Measurements from ENCODE around the gene TRIM16.
"Not testable (repeated sequence)": the region's sequence is repeated elsewhere in the genome, so short reads cannot be mapped to it uniquely, and the experiment has no call there.

TRIM16 gene

GRCh38 chr17:15683824-15684478 is at the start of gene TRIM16:
TRIM16 (minus strand) TSS chr17:15684311; CDS start chr17:15651609, 32,702 bp downstream.
- peak; percentile 61 for DNase-seq (ENCODE audit: low read depth)

DNA sequence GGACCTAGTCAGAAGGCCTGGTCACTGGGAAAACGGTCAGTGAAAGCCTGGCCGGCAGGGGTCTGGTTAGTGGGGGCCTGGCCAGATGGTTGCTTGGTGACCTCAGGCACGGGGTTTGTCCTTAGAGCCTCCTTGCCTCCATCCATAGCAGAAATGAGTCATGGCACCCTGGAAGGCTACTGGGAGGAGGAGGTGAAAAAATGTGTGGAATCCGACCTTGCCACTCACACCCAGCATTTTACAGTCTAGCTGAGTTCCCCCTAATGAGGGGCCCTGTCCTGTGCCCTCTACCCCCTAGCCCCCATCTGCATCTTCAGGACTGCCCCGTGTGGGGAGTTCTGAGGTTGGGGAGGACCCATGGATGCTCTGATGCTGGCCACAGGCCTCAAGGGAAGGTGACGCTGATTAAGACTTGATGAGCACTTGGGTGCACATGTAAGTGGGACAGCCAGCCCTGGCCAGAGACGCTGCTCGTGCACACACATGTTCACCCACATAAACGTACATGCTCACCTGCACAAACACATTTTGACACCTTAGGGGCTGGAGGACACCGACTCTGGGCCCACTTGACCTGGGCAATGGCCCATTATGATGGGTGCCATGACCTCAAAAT is 49.2 kb upstream of the TRIM16 start:
- DNase-seq (ENCODE audit: low read depth), result not testable (repeated sequence)

DNA sequence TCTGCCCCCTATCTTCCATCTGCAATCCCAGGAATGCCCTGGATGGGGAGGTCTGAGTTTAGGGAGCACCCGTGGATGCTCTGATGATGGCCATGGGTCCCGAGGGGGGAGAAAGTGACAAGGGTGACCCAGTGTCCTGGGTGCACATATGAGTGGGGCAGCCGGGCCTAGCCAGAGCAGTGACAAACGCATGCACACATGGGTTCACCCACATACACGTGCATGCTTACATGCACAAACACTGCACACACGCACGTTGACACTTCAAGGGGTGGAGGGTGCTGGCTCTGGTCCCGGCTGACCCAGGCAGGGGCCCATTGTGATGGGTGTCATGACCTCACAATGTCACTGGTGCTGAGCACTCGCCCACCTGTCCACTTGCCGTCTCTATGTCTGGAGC is 47.8 kb upstream of the TRIM16 start, which contains the start of gene TBC1D26:
Gene TBC1D26, plus strand, starts transcription at position 384 of the 400 bp plus-strand sequence. CDS start 3,066 bp downstream, outside the sequence.
- DNase-seq (ENCODE audit: low read depth), result not testable (repeated sequence)

- DNase-seq (ENCODE audit: low read depth), result not testable (repeated sequence)
These were observed 46.4 kb upstream of the TRIM16 start for GRCh38 chr17:15730535-15730934.

DNA sequence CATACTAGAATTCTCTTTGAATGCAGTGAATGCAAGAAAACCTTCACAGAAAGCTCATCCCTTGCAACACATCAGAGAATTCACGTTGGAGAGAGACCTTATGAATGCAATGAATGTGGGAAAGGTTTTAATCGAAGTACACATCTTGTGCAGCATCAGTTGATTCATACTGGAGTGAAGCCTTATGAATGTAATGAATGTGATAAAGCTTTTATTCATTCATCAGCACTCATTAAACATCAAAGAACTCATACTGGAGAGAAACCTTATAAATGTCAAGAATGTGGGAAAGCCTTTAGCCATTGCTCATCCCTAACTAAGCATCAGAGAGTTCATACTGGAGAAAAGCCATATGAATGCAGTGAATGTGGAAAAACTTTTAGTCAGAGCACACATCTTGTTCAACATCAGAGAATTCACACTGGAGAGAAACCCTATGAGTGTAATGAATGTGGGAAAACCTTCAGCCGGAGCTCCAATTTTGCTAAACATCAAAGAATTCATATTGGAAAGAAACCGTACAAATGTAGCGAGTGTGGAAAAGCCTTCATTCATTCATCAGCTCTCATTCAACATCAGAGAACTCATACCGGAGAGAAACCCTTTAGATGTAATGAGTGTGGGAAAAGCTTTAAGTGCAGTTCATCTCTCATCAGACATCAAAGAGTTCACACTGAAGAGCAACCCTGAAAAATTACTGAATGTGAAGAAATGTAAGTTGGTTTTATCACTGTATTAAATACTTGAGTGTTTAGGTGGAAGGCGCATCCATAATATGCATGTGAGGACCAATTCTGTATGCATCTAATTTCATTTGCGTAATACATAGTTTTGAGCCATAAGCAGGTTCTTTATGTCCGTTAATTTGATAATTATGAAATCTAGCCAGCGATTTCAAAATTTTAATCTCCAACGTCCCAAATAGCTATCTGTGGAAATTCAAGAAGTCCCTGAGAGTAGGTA is 32.8 kb upstream of the TRIM16 start:
- DNase-seq (ENCODE audit: low read depth), result not testable (repeated sequence)

DNA sequence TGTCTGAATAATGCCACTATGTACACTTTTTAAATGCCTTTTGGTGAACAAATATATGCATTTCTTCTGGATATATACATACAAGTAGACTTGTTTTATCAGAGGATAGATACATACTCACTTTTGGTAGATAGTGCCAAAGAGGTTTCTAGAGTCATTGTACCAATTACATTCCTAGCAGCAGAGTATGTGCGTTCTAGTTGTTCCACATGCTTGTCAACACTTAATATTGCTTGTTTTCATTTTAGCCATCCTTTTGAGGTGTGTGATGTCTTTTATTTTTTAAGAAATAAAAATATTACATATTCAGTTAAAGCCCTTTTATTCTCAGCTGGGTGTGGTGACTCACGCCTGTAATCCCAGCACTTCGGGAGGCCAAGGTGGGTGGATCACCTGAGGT is 24.8 kb upstream of the TRIM16 start:
- not testable (repeated sequence) for DNase-seq (ENCODE audit: low read depth)

DNA sequence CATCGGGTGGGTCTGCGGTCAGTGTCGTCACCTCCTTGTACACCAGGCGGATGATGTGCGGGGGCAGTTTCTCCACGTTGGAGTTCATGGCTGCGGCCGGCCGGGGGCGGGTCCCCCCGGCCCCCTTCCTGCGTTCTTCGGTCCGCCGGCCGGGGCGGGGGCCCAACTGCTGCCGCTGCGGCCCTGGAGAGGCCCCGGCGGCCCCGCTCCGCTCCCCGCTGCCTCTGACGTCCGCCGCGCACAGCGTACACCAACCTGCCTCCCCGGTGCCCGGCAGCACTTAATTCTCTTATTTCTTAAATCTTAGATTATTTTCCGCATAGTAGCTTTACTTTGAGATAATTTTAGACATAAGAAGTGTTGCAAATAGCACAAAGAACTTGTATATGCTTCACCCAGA is 20.7 kb upstream of the TRIM16 start:
- not testable (repeated sequence) for DNase-seq (ENCODE audit: low read depth)

DNA sequence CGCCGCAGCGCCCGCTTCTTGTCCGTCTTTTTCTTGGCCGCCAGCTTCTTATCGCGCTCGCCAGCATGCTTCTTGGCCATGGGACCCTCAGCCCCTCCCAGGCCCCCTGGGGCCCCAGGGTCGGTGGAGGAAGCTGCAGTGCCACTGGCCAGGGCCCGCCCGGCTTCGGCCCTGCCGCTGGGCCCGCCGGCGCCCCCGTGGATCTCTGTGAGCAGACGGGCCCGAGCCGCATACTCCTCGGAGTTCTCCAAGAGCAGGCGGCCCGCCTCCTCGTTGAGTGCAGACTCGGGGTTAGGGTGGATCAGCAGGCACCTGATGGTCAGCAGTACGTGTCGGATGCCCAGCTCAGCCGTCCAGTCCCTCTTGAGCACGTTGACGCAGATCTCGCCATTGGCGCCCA is 20.1 kb upstream of the TRIM16 start:
- not testable (repeated sequence) for DNase-seq (ENCODE audit: low read depth)

DNA sequence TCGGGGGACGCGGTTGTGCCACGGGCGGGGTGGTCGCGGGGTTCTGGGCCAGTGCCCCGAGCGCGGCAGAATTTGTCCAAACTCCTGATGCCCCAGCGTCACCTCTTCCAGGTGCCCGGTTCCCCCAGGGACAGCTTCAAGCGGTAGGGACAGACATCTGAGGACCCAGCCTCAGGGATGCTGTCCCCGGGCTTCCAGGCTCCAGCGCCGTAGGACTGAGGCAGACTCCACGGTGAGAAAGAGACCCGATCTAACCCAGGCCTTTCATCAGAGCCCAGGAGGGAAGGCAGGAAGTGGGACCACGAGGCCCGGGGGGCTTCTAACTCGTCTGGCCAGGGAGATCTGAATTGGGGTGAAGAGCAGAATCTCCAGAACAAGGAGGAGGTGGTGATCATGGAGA is 15.8 kb upstream of the TRIM16 start:
- DNase-seq (ENCODE audit: low read depth), result not testable (repeated sequence)

DNA sequence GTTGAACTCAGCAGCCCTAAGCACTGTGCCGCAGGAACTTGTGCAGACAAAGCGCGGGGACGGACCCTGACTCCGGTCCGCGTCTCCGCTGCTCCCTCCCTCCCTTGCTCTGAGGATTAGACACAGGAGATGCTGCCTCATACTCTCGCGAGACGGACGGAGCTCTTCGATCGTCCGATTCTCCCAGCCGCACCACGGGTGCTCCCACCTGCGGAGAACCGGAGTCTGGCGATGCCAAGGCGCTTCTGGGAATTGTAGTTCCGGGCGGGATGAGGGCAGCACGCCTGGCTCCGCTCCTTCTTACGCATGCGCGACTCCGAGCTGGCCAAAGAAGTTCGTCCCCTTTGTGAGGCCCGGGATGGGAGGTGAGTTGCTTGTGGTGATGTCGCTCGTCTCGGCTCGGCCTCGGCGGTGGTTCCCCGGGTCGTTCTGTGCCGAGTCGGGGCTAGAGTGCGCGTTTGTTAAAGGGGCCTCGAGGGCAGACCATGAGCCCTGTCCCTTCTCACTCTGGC is 15.4 kb upstream of the TRIM16 start, which contains the start of gene ZNF286A:
Gene ZNF286A, plus strand, starts transcription at position 340 of the 512 bp plus-strand sequence. CDS start 578 bp downstream, outside the sequence.
- peak; percentile 100 for DNase-seq (ENCODE audit: low read depth)

DNA sequence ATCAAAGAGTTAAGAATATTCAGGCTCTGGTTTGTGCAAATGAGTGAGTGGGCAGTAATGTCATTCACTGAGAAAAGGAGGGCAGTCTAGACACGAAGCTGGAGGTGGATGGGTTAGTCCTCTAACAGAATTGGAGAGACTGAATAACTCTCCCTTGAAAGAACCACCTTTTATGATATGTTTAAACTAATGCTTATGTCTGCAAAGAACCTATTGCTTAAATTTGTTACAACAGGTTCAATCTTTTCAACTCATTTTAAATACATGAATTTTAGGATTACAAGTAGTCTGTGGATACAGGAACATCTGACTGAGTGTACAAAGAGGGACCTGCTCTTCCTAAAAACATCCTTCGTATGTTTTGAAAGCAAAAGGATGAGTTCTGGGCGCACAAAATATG is 14.9 kb upstream of the TRIM16 start:
- DNase-seq (ENCODE audit: low read depth), result not testable (repeated sequence)

- not testable (repeated sequence) for DNase-seq (ENCODE audit: low read depth)
These were observed 3.4 kb upstream of the TRIM16 start for GRCh38 chr17:15687494-15687893.

GRCh38 chr17:15683135-15683534 is 976 bp downstream of the TRIM16 start:
- not testable (repeated sequence) for DNase-seq (ENCODE audit: low read depth)

DNA sequence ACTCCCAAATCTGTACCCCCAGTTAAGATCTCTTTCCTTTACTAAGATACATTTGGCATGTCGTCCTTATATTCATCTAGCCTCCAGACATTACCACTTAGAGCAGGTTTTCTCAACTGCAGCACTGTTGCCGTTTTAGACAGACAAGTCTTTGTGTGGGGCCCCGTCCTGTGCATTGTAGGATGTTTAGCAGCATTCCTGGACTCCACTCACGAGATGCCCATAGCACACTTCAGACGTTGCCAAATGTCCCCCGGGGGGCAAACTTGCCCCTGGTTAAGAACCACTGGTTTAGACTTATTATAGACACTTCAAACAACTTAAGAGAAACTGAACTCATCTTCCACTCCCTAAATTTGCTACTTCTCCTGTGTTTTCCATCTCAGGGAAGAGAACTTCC is 8.1 kb downstream of the TRIM16 start:
- not testable (repeated sequence) for DNase-seq (ENCODE audit: low read depth)

DNA sequence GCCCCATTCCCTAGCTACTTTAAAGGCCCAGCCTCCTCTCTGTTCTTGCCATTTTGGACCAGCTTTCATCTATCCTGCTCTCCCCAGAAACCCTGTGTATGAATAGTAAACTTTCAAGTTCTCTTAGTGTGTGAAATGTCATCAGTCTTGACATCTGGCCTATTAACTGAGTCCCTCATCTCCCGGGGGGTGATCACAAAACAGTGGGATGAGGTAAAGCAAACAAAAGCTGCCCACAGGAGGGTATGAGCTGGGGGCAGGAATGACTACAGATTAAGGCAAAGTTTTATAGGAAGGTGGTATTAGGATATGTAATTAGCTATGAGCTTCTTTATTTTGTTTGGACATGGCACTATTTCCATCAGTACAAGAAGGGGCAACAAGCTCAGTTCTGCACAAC is 9.5 kb downstream of the TRIM16 start:
- not testable (repeated sequence) for DNase-seq (ENCODE audit: low read depth)

DNA sequence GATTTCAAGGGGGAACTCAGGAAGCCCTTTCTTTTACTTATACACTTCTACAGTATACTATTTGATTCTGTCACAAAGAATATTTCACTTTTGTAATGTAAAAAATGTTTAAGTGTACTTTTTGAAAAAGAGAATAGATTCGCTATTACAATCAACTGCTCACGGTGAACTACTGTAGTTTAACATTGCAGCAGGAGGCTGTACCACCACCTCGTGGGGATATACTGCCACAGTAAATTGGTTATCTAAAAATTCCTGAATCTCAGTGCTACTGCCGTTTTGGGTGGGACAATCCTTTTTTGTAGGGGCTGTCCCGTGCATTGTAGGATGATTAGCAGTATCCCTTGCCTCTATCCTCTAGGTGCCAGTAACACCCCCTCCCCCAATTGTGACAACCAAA is 14.6 kb downstream of the TRIM16 start:
- DNase-seq (ENCODE audit: low read depth), result not testable (repeated sequence)

DNA sequence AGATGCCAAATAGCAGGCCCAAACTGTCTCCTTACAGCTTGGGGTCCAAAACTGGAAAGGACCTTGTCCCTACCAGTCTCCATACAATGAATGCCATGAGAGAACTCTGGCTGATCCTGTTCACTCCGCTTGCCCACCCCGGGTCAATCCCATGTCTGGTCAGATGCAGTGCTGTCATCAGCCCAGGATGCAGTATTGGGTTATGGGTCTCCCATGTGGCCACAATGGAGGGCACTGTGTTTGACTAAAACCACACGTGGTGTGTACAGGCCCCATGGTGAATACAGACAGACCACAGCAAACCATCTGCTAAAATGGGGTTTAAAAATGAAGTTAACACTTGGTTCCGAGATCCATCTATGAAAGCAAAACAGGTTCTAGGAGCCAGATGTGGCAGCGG is 20.4 kb downstream of the TRIM16 start:
- DNase-seq (ENCODE audit: low read depth), result no peak

- no peak for DNase-seq (ENCODE audit: low read depth)
These were observed 20.9 kb downstream of the TRIM16 start for GRCh38 chr17:15663176-15663575.

- DNase-seq (ENCODE audit: low read depth), result no peak
These were observed 21.4 kb downstream of the TRIM16 start for GRCh38 chr17:15662681-15663080.

- no peak for DNase-seq (ENCODE audit: low read depth)
These were observed 24.0 kb downstream of the TRIM16 start for GRCh38 chr17:15660077-15660476.

GRCh38 chr17:15659663-15660062 is 24.4 kb downstream of the TRIM16 start:
- peak; percentile 34 for DNase-seq (ENCODE audit: low read depth)

DNA sequence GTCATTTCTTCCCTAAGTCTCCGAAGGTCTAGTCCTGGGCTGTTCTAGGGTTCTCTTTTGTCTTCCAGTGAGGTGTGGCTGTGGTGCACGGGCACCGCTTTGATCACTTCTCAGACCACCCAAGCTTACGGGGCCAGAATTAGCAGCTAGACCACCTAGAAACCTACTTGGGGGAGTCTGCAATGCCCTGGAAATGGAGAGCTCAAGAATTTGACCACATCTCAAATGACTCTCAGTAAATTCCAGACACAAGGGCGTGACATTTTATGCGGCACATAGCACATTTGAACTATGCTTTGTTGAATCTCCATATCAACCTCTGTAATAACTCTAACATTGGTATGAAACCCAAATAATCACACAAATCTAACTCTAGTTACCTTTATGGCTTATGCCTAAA is 24.9 kb downstream of the TRIM16 start:
- DNase-seq (ENCODE audit: low read depth), result no peak
